ENCODE data around the gene C11orf52.

GRCh38 chr11:111886032-111886431 lies 32.7 kb upstream of the C11orf52 start:
- TF ChIP-seq CTCF (conservative IDR thresholded peaks at IDR 0.05 in 1 of 2, IDR thresholded peaks at IDR 0.05 in 1 of 2; ENCODE audit: extremely low read depth in 1 of 2, insufficient read depth in 1 of 2, low read depth in 1 of 2, low read length in 2 of 2): no peak
- TF ChIP-seq EZH2 (IDR thresholded peaks at IDR 0.05; ENCODE audit: borderline replicate concordance, low read length): no peak

Measured in mammary epithelial cell (primary cell).